ENCODE measurements around the gene SCRG1. TPM values are rescaled to one million over a fixed set of nuclear protein-coding genes. Genes with fewer than 3 reads are reported as not detected.

SCRG1 gene
- total and polyA plus RNA-seq, 2 donors (not counting 3 experiments of a cell fraction or from before 2014, with no cell fraction given), result not detected

DNA sequence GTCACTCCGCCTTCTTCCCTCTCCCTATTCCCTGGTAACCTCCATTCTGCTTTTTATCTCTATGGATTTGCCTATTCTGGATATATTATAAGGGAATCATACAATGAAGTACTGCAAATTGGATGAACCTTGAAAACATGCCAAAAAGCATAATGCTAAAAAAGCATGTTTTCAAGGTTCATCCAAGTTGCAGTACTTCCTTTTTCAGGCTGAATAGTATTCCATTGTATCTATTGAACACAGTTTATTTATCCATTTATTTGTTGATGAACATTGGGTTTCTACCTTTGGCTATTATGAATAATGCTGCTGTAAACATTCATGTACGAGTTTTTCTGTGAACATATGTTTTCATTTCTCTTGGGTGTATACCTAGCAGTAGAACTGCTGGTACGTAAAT, 19.0 kb downstream of the SCRG1 start:
- Histone ChIP-seq H3K79me2 (ENCODE audit: control insufficient read depth, insufficient read depth, low read length) (no peaks in the 10 kb centered on the region), H3K9me3 (replicated peaks; ENCODE audit: control insufficient read depth, insufficient read depth, low read length) (no peaks in the 10 kb centered on the region), H3K4me1 (ENCODE audit: control insufficient read depth, extremely low read depth, insufficient read depth, low read length) (no peaks in the 10 kb centered on the region), H2AFZ (ENCODE audit: low read depth, low read length) (no peak overlapping the region), H3K4me3 (replicated peaks in 1 of 3; ENCODE audit: insufficient read depth in 1 of 3, low read depth in 1 of 3, low read length in 3 of 3) (no peak overlapping the region), H3K9ac (replicated peaks; ENCODE audit: extremely low read depth, insufficient read depth, low read length) (no peak overlapping the region), H3K9me1 (replicated peaks; ENCODE audit: control insufficient read depth, extremely low read depth, insufficient read depth, low read length) (no peaks in the 10 kb centered on the region), H3K4me2 (ENCODE audit: insufficient read depth, low read length) (no peak overlapping the region), H4K20me1 (replicated peaks; ENCODE audit: control insufficient read depth, extremely low read depth, insufficient read depth, low read length) (no peaks in the 10 kb centered on the region), H3K36me3 (ENCODE audit: control insufficient read depth in 2 of 2, extremely low read depth in 1 of 2, insufficient read depth in 2 of 2, low read length in 2 of 2) (peaks cover 0 to 3% of the 10 kb centered on the region in 2 experiments), H3K27ac (ENCODE audit: insufficient read depth, low read depth, low read length) (no peak overlapping the region), H3K27me3 (ENCODE audit: control insufficient read depth in 2 of 2, insufficient read depth in 2 of 2, low read length in 2 of 2) (no peaks in the 10 kb centered on the region)
- CTCF ChIA-PET, result no interaction called here
- POLR2A ChIA-PET, result no interaction called here
- intact Hi-C loops (cut with micrococcal nuclease), result no loop called here
- dilution Hi-C loops (cut with MboI; ENCODE audit: extremely low pct_ligation_motif_present, low sequenced_read_pairs), result no loop called here
- TF ChIP-seq POLR2AphosphoS5 (IDR thresholded peaks at IDR 0.05; ENCODE audit: insufficient read depth, low read depth, low read length) (no peak), JUN (IDR thresholded peaks at IDR 0.05; ENCODE audit: borderline replicate concordance, insufficient read depth, insufficient read length, low read depth) (no peak), FOS (IDR thresholded peaks at IDR 0.05; ENCODE audit: borderline replicate concordance, insufficient read depth, low read length) (no peak), MYC (IDR thresholded peaks at IDR 0.05; ENCODE audit: low read depth, low read length) (no peak)
- TF ChIP-seq, protein P1, sequence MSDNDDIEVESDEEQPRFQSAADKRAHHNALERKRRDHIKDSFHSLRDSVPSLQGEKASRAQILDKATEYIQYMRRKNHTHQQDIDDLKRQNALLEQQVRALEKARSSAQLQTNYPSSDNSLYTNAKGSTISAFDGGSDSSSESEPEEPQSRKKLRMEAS (IDR thresholded peaks at IDR 0.05; ENCODE audit: insufficient read depth, insufficient read length), result no peak
- TF ChIP-seq, protein P2, sequence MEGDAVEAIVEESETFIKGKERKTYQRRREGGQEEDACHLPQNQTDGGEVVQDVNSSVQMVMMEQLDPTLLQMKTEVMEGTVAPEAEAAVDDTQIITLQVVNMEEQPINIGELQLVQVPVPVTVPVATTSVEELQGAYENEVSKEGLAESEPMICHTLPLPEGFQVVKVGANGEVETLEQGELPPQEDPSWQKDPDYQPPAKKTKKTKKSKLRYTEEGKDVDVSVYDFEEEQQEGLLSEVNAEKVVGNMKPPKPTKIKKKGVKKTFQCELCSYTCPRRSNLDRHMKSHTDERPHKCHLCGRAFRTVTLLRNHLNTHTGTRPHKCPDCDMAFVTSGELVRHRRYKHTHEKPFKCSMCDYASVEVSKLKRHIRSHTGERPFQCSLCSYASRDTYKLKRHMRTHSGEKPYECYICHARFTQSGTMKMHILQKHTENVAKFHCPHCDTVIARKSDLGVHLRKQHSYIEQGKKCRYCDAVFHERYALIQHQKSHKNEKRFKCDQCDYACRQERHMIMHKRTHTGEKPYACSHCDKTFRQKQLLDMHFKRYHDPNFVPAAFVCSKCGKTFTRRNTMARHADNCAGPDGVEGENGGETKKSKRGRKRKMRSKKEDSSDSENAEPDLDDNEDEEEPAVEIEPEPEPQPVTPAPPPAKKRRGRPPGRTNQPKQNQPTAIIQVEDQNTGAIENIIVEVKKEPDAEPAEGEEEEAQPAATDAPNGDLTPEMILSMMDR (IDR thresholded peaks at IDR 0.05; ENCODE audit: extremely low read depth in 1 of 2, insufficient read depth in 1 of 2, low read depth in 1 of 2, low read length in 2 of 2), result no peak
- no peak for DNase-seq (ENCODE audit: low read depth, low spot score)
- no peak for FAIRE-seq
- BruUV-seq (replicated peaks), result no TSS peak

Measured in endothelial cell of umbilical vein (primary cell).